GM20000 (cell line): ENCODE data around the gene PXMP4.

ENCODE experiments used
- DNase-seq: peaks from one replicate; pipeline ENCODE4 v3.0.0; 2012; ENCODE audit warnings: low spot score
- CTCF ChIP-seq: IDR thresholded peaks from 2 replicates; pipeline ENCODE4 v1.5.1; 2012; ENCODE audit warnings: mild to moderate bottlenecking, control low read depth; ENCODE audit errors: extremely low read depth, missing control alignments

The PXMP4 gene

GRCh38 chr20:33658929-33659328 lies 61.2 kb downstream of the PXMP4 start:
- no peak for DNase-seq
- no peak for TF ChIP-seq CTCF

GRCh38 chr20:33658510-33658909 lies 61.6 kb downstream of the PXMP4 start:
- DNase-seq = no peak
- TF ChIP-seq CTCF = no peak

GRCh38 chr20:33657704-33658095 lies 62.4 kb downstream of the PXMP4 start:
- DNase-seq = no peak
- TF ChIP-seq CTCF = no peak

- no peak for TF ChIP-seq CTCF
- DNase-seq = no peak
Measured at GRCh38 chr20:33656783-33657703, 63.1 kb downstream of the PXMP4 start.

- no peak for DNase-seq
- no peak for TF ChIP-seq CTCF
Measured at GRCh38 chr20:33656010-33656782, 63.9 kb downstream of the PXMP4 start.

GRCh38 chr20:33655164-33655563 lies 64.9 kb downstream of the PXMP4 start:
- DNase-seq = no peak
- TF ChIP-seq CTCF = no peak

- no peak for TF ChIP-seq CTCF
- DNase-seq = no peak
Measured at GRCh38 chr20:33654680-33655161, 65.4 kb downstream of the PXMP4 start.
